Prostate gland (tissue), 2 donors: ENCODE data around the gene TRPV3.

ENCODE experiments used
- CTCF ChIP-seq, 4 experiments: fragments of 200-600 bp in 2 of 4; fragments of 450-650 bp in 2 of 4; sonication (generic) in 2 of 4; IDR thresholded peaks; 1 replicate in 3 of 4; 2 replicates in 1 of 4; pipeline ENCODE4 v1.5.1; 2016 to 2019; ENCODE audit warnings: antibody characterized with exemption in 4 of 4, mild to moderate bottlenecking in 2 of 4, moderate library complexity in 2 of 4
- POLR2A ChIP-seq: fragments of 450-650 bp; IDR thresholded peaks from one replicate; pipeline ENCODE4 v1.6.1; 2016; ENCODE audit warnings: antibody characterized with exemption, mild to moderate bottlenecking

GRCh38 chr17:3590231-3590630 is 32.6 kb upstream of the TRPV3 start:
- TF ChIP-seq CTCF (IDR thresholded peaks at IDR 0.05) (no peak), POLR2A (no peak)
